Heart right ventricle (tissue), 16 donors: ENCODE data around the gene FAM217B. TPM values are rescaled to one million over a fixed set of nuclear protein-coding genes. Genes with fewer than 3 reads are reported as not detected.

ENCODE experiments used
- ATAC-seq, 8 donors: fragments of 200-7000 bp; cut with Tn5 transposase; one replicate each; pipeline ENCODE4 v1.9.1; 2020; ENCODE audit warnings: mild to moderate bottlenecking in 8 of 8, moderate library complexity in 8 of 8, moderate number of reproducible peaks in 1 of 8
- DNase-seq, 2 donors: peaks; one replicate each; pipeline ENCODE4 v3.0.0-alpha.2; 2020
- H3K27ac ChIP-seq, 10 donors: fragments of 200-600 bp; sonication (generic) in 2 of 10; one replicate each; pipeline versions ENCODE4 v1.5.0 to v1.8.0; 2020 to 2022; ENCODE audit warnings: mild to moderate bottlenecking in 3 of 10
- H3K27me3 ChIP-seq, 7 donors: fragments of 200-600 bp; one replicate each; pipeline ENCODE4 v1.8.0; 2021 to 2022; ENCODE audit warnings: mild to moderate bottlenecking in 2 of 7
- H3K36me3 ChIP-seq, 9 donors: fragments of 200-600 bp; sonication (generic) in 1 of 9; one replicate each; pipeline versions ENCODE4 v1.5.0 to v1.8.0; 2020 to 2022; ENCODE audit warnings: mild to moderate bottlenecking in 2 of 9
- H3K4me1 ChIP-seq, 9 donors: fragments of 200-600 bp; sonication (generic) in 1 of 9; one replicate each; pipeline versions ENCODE4 v1.5.0 to v1.8.0; 2020 to 2022; ENCODE audit warnings: mild to moderate bottlenecking in 4 of 9
- H3K4me3 ChIP-seq, 10 donors: fragments of 200-600 bp; sonication (generic) in 2 of 10; one replicate each; pipeline versions ENCODE4 v1.5.0 to v1.8.0; 2020 to 2022; ENCODE audit warnings: mild to moderate bottlenecking in 7 of 10, moderate library complexity in 2 of 10
- H3K9me3 ChIP-seq, 11 donors: fragments of 200-600 bp in 10 of 11; sonication (generic) in 2 of 11; one replicate each; pipeline versions ENCODE4 v1.5.0 to v1.8.0; 2013 to 2022; ENCODE audit warnings: mild to moderate bottlenecking in 2 of 11, control low read depth in 1 of 11, moderate library complexity in 1 of 11
- CTCF ChIP-seq, 9 donors: fragments of 200-600 bp; sonication (generic) in 2 of 9; IDR thresholded peaks; one replicate each; pipeline versions ENCODE4 v1.5.0 to v1.8.0; 2021 to 2022; ENCODE audit warnings: antibody characterized with exemption in 9 of 9, mild to moderate bottlenecking in 5 of 9, moderate library complexity in 1 of 9
- WGBS, 2 donors: extraction: QIAGEN DNeasy Blood & Tissue Kit; methylation state at CpG; one replicate each; pipeline ENCODE4 v1.1.7; 2013; ENCODE audit warnings: inconsistent platforms in 1 of 2; 5-methylcytosine and 5-hydroxymethylcytosine counted together
- intact Hi-C, 10 donors: fragments of 100-400 bp; cut with DNase I; formaldehyde crosslinking; loops; one replicate each; pipeline versions ENCODE4 v1.11.1 to v1.14.2; 2022
- polyA plus RNA-seq, 2 donors: library from polyadenylated mRNA; stranded (reverse); fragments of 200-250 nt; gene quantifications; one replicate each; pipeline ENCODE4 v1.2.3, GENCODE V29; 2013
- total RNA-seq, 10 donors: library from RNA; stranded (reverse); fragmentation: NEBNext Ultra II Directional in 3 of 10; extraction: Animal tissue kit (Norgen Biotek cat#: 25700) in 3 of 10; gene quantifications; one replicate each; pipeline versions ENCODE4 v1.2.1 to v1.2.4, GENCODE V29; 2021 to 2023
- donor health status: Arrhythmogenic right ventricular cardiomyopathy.
- donor health status: ischemic (EF 13 %, LVEDD 7.1; RV severe dilation, severe dysfunction).
- donor health status: healthy with polysubstance abuse.
- donor health status: DM: no; HTN: yes; CAD: no.
- donor health status: DM: no; HTN: no; CAD: no.
- donor health status: ischemic (EF 25% LVEDD 6.9; RV normal size, moderate dysfunction).
- donor health status: ischemic (EF 25% LVEDD 5.7; RV mildly dilated, moderate dysfunction).
- donor health status: healthy.
- donor health status: DM: yes; HTN: yes; CAD: no.
- donor health status: Ischemic cardiomyopathy.
- donor health status: ischemic (EF 35%, LVEDD 5.7; RV mildly dilated, moderate dysfunction).
- donor health status: nonischemic (EF 11% LVEDD 7.7; RV severe dilation, severe dysfunction).
- donor health status: DM: yes; HTN: yes; CAD: no.
- donor health status: PGD.
- donor health status: ischemic (EF 29% LVEDD 5.4; RV normal size, mild dysfunction).
- donor health status: nonischemic (EF 23%, LVEDD 6.1; RV moderate dilation, normal function).

FAM217B gene
- total and polyA plus RNA-seq, 12 donors: 2.4 to 38.3 (median 27.2) TPM

- Histone ChIP-seq H3K9me3 (no peaks in the 10 kb centered on the region), H3K27ac (no peak overlapping the region), H3K4me1 (peaks cover 0 to 9% (median 0%) of the 10 kb centered on the region in 9 donors), H3K4me3 (no peak overlapping the region), H3K27me3 (no peaks in the 10 kb centered on the region), H3K36me3 (peaks cover 0 to 11% (median 0%) of the 10 kb centered on the region in 9 donors)
- ATAC-seq (no peak), DNase-seq (no peak)
- no peak for TF ChIP-seq CTCF (IDR thresholded peaks at IDR 0.05)
- WGBS, 2 donors: 87 to 89% methylated on average over 4 of the region's 4 CpGs
- intact Hi-C loops: loop anchor here in 1 of 10 donors (10.0 kb wide), 1 partner anchor 96 kb away; no protein-coding TSS in a partner anchor
Measured at GRCh38 chr20:59958626-59959025, 18.4 kb downstream of the FAM217B start.

GRCh38 chr20:59961423-59961822 lies 21.2 kb downstream of the FAM217B start:
- Histone ChIP-seq H3K27ac (no peak overlapping the region), H3K36me3 (peaks cover 0 to 11% (median 0%) of the 10 kb centered on the region in 9 donors), H3K9me3 (no peaks in the 10 kb centered on the region), H3K4me3 (no peak overlapping the region), H3K27me3 (no peaks in the 10 kb centered on the region), H3K4me1 (no peaks in the 10 kb centered on the region)
- 84 to 85% methylated on average over 2 of the region's 2 CpGs for WGBS, 2 donors
- ATAC-seq: no peak
- intact Hi-C loops: loop anchor here in 1 of 10 donors (10.0 kb wide), 1 partner anchor 63 kb away; no protein-coding TSS in a partner anchor
- TF ChIP-seq CTCF (IDR thresholded peaks at IDR 0.05): no peak
- DNase-seq: no peak

- 85 to 90% methylated on average over 6 of the region's 6 CpGs for WGBS, 2 donors
- no peak for DNase-seq
- Histone ChIP-seq H3K27me3 (no peaks in the 10 kb centered on the region), H3K27ac (no peak overlapping the region), H3K4me1 (no peaks in the 10 kb centered on the region), H3K36me3 (peaks cover 0 to 11% (median 0%) of the 10 kb centered on the region in 9 donors), H3K4me3 (no peak overlapping the region), H3K9me3 (no peaks in the 10 kb centered on the region)
- no peak for ATAC-seq
- TF ChIP-seq CTCF (IDR thresholded peaks at IDR 0.05): no peak
- intact Hi-C loops: loop anchor here in 1 of 10 donors (10.0 kb wide), 1 partner anchor 63 kb away; no protein-coding TSS in a partner anchor
Measured at GRCh38 chr20:59962155-59962554, 22.0 kb downstream of the FAM217B start.

- H3K36me3 ChIP-seq: no peaks in the 10 kb centered on the region
- H3K27ac ChIP-seq: no peak overlapping the region
- ATAC-seq (no peak), DNase-seq (no peak)
- H3K4me3 ChIP-seq: no peak overlapping the region
- no peaks in the 10 kb centered on the region for H3K9me3 ChIP-seq
- intact Hi-C loops: loop anchor here in 1 of 10 donors (10.0 kb wide), 1 partner anchor 58 kb away; no protein-coding TSS in a partner anchor
- peaks cover 0 to under 1% (median 0%) of the 10 kb centered on the region in 9 donors for H3K4me1 ChIP-seq
- 80 to 84% methylated on average over 3 of the region's 3 CpGs for WGBS, 2 donors
- H3K27me3 ChIP-seq: no peaks in the 10 kb centered on the region
- no peak for TF ChIP-seq CTCF (IDR thresholded peaks at IDR 0.05)
Measured at GRCh38 chr20:59966428-59966827, 26.2 kb downstream of the FAM217B start.
